K562 (cell line): Measurements from ENCODE around the gene ST6GALNAC3. TPM values are rescaled to one million over a fixed set of nuclear protein-coding genes. Genes with fewer than 3 reads are reported as not detected.

Experiments
- ATAC-seq: fragments of 200-7000 bp; cut with Tn5 transposase; 3 replicates; pipeline ENCODE4 v1.9.1; 2020; ENCODE audit warnings: moderate library complexity
- BruUV-seq: library from RNA; stranded (reverse); fragments of 400-500 nt; replicated peaks from 2 replicates; lab custom pipeline; 2021; lab: Mats Ljungman, UMichigan
- CTCF ChIA-PET: fragments of 300-600 bp; formaldehyde crosslinking; extraction: SDS; loops from one replicate; lab custom pipeline; 2021; ENCODE audit warnings: low intra/inter-chr PET ratio; lab: Yijun Ruan, JAX
- POLR2A ChIA-PET: fragments of 300-600, 350-650 bp; sonication (Branson Sonifier 250); formaldehyde crosslinking; extraction: SDS; loops from one replicate; lab custom pipeline; 2021; ENCODE audit warnings: antibody characterized with exemption, inconsistent platforms; lab: Yijun Ruan, JAX
- DNase-seq, 4 experiments: peaks; one replicate each; pipeline versions ENCODE4 v3.0.0 to v3.0.0-alpha.2; 2011 to 2018; ENCODE audit warnings: low spot score in 3 of 4, mixed read lengths in 3 of 4; ENCODE audit errors: extremely low read depth in 1 of 4
- FAIRE-seq: peaks from 2 replicates; lab custom pipeline; 2011; peaks lifted over from hg19 to GRCh38; lab: Jason Lieb, UNC
- H2AFZ ChIP-seq: 2 replicates; pipeline ENCODE4 v1.6.0; 2011; ENCODE audit warnings: low read depth, low read length, control low read depth, inconsistent platforms
- H3K27ac ChIP-seq: fragments of 200-600 bp; 3 replicates; pipeline ENCODE4 v1.8.0; 2011; ENCODE audit warnings: low read depth, mild to moderate bottlenecking, control low read depth, inconsistent platforms, low read length, moderate library complexity, mixed read lengths; ENCODE audit errors: extremely low read depth
- H3K27me3 ChIP-seq, 2 experiments: fragments of 300-600 bp in 1 of 2; 2 replicates in 1 of 2; 3 replicates in 1 of 2; pipeline versions ENCODE4 v1.6.0 to v1.8.0; 2011; ENCODE audit warnings: inconsistent platforms in 2 of 2, low read length in 2 of 2, mild to moderate bottlenecking in 1 of 2, mixed read lengths in 1 of 2, moderate library complexity in 1 of 2; ENCODE audit not compliant: control insufficient read depth in 2 of 2, insufficient read depth in 2 of 2
- H3K36me3 ChIP-seq: fragments of 300-600 bp; 3 replicates; pipeline ENCODE4 v1.8.0; 2011; ENCODE audit warnings: mild to moderate bottlenecking, low read length, inconsistent platforms; ENCODE audit not compliant: control insufficient read depth, insufficient read depth
- H3K4me1 ChIP-seq, 2 experiments: fragments of 200-600 bp in 1 of 2; replicated peaks in 1 of 2; 2 replicates in 1 of 2; 3 replicates in 1 of 2; pipeline versions ENCODE4 v1.5.1 to v1.8.0; 2011; ENCODE audit warnings: inconsistent platforms in 2 of 2, low read length in 2 of 2, mild to moderate bottlenecking in 1 of 2, mixed read lengths in 1 of 2, moderate library complexity in 1 of 2; ENCODE audit not compliant: control insufficient read depth in 2 of 2, insufficient read depth in 2 of 2
- H3K4me2 ChIP-seq: 2 replicates; pipeline ENCODE4 v1.6.1; 2011; ENCODE audit warnings: low read length, control low read depth, inconsistent platforms, mixed read lengths; ENCODE audit not compliant: insufficient read depth
- H3K4me3 ChIP-seq: fragments of 200-600 bp; sonication (generic), shearing (Covaris generic); 2 replicates; pipeline ENCODE4 v1.5.1; 2016; ENCODE audit warnings: control low read depth, inconsistent platforms
- H3K79me2 ChIP-seq: fragments of 200-600 bp; 3 replicates; pipeline ENCODE4 v1.8.0; 2011; ENCODE audit warnings: low read length, inconsistent platforms; ENCODE audit not compliant: control insufficient read depth, insufficient read depth
- H3K9ac ChIP-seq, 2 experiments: 2 replicates each; pipeline versions ENCODE4 v1.6.0 to v1.6.1; 2011; ENCODE audit warnings: low read depth in 2 of 2, low read length in 2 of 2, control low read depth in 1 of 2, inconsistent platforms in 1 of 2, mild to moderate bottlenecking in 1 of 2, mixed read lengths in 1 of 2; ENCODE audit not compliant: insufficient read depth in 1 of 2
- H3K9me1 ChIP-seq: one replicate; pipeline ENCODE4 v1.6.0; 2011; ENCODE audit warnings: inconsistent platforms, mild to moderate bottlenecking, low read length, moderate library complexity; ENCODE audit not compliant: control insufficient read depth, insufficient read depth
- H3K9me3 ChIP-seq: replicated peaks from 2 replicates; pipeline ENCODE4 v1.5.1; 2011; ENCODE audit warnings: low read depth, low read length, inconsistent platforms; ENCODE audit not compliant: control insufficient read depth, insufficient read depth
- H4K20me1 ChIP-seq: replicated peaks from 2 replicates; pipeline ENCODE4 v1.6.1; 2011; ENCODE audit warnings: low read length, inconsistent platforms, mixed read lengths; ENCODE audit not compliant: control insufficient read depth, insufficient read depth
- CBFA2T2 ChIP-seq: fragments of 450-650 bp; conservative IDR thresholded peaks from 2 replicates; pipeline ENCODE4 v1.6.1; 2017; ENCODE audit warnings: mild to moderate bottlenecking
- CHD1 ChIP-seq: fragments of 200-600 bp; sonication (generic); IDR thresholded peaks from one replicate; pipeline ENCODE4 v1.6.1; 2012; ENCODE audit warnings: mild to moderate bottlenecking, moderate library complexity, low read length, inconsistent platforms
- THRA ChIP-seq: fragments of 450-650 bp; IDR thresholded peaks from 2 replicates; pipeline ENCODE4 v1.6.1; 2017; ENCODE audit warnings: mild to moderate bottlenecking, moderate library complexity
- ZNF316 ChIP-seq: fragments of 450-650 bp; IDR thresholded peaks from 2 replicates; pipeline ENCODE4 v1.6.1; 2016
- WGBS: fragments of 100-300 bp; shearing (Covaris generic); methylation state at CpG from one replicate; pipeline ENCODE4 v1.1.6; 2016; ENCODE audit warnings: low coverage, mixed read lengths; ENCODE audit not compliant: insufficient coverage; ENCODE audit errors: missing lambda C conversion rate; 5-methylcytosine and 5-hydroxymethylcytosine counted together
- in situ Hi-C: fragments of 300-500 bp; cut with MboI; formaldehyde crosslinking; loops from 4 replicates; pipeline ENCODE4 v1.15.0; 2018; ENCODE audit warnings: inconsistent platforms, mixed read lengths
- intact Hi-C: fragments of 100-400 bp; cut with micrococcal nuclease; formaldehyde crosslinking; loops from 2 replicates; pipeline ENCODE4 v1.14.2; 2022
- polyA plus RNA-seq, 8 experiments: library from polyadenylated mRNA; depleted of rRNA in 4 of 8; stranded (reverse) in 5 of 8; unstranded in 3 of 8; fragments of >200 nt; fragmentation: Nextera tagmentation in 2 of 8; fragmentation: Illumina TruSeq in 1 of 8; extraction: Ambion mirVana in 2 of 8; extraction: Trizol in 1 of 8; gene quantifications; 2 replicates each; pipeline versions ENCODE4 v1.2.1 to v1.2.3, GENCODE V29; 2011 to 2014; ENCODE audit warnings: inconsistent platforms in 1 of 8, missing spikeins in 1 of 8
- total RNA-seq, 7 experiments: library from RNA; depleted of rRNA in 6 of 7; stranded (reverse); fragments of >200 nt in 6 of 7; fragmentation: Illumina TruSeq in 2 of 7; extraction: Trizol in 2 of 7; gene quantifications; 2 replicates each; pipeline versions ENCODE4 v1.2.1 to v1.2.3, GENCODE V29; 2011 to 2021; ENCODE audit warnings: low replicate concordance in 1 of 7
- TF ChIP-seq, protein P1 (sequence below): sonication (generic); formaldehyde crosslinking; IDR thresholded peaks from 2 replicates; pipeline ENCODE4 v1.8.0; 2022; ENCODE audit warnings: mild to moderate bottlenecking, missing genetic modification reagents, borderline replicate concordance

Gene ST6GALNAC3
- total and polyA plus RNA-seq, 9 of the 15 experiments (the other 6 are each of a cell fraction or from before 2014, with no cell fraction given) = 0.04 to 0.29 (median 0.18) TPM; not detected in 6

DNA sequence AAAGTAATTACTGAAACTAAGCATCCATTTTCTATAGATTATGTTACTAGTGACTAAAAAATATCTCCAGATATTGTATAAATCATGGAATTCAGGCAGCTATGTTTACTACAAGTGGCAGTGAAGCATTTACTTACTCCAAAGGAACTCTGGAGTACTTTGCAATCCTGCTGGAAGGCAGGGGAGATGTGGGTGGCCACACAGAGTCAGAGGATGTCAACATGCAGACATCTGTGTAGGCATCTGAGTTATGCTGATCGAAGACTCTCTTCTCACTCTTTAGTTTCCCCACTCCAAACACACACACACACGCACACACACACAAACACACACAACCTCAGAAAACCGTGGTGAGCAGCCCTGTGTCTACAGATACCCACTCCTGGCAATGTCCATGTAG is 112.9 kb downstream of the ST6GALNAC3 start:
- Histone ChIP-seq H3K9me3 (no peaks in the 10 kb centered on the region), H3K4me3 (no peak overlapping the region), H3K4me1 (no peaks in the 10 kb centered on the region), H3K9me1 (no peaks in the 10 kb centered on the region), H3K27ac (no peak overlapping the region), H4K20me1 (no peaks in the 10 kb centered on the region), H3K9ac (no peak overlapping the region), H2AFZ (no peak overlapping the region), H3K4me2 (no peak overlapping the region), H3K27me3 (no peaks in the 10 kb centered on the region), H3K36me3 (no peaks in the 10 kb centered on the region), H3K79me2 (no peaks in the 10 kb centered on the region)
- TF ChIP-seq, protein P1, sequence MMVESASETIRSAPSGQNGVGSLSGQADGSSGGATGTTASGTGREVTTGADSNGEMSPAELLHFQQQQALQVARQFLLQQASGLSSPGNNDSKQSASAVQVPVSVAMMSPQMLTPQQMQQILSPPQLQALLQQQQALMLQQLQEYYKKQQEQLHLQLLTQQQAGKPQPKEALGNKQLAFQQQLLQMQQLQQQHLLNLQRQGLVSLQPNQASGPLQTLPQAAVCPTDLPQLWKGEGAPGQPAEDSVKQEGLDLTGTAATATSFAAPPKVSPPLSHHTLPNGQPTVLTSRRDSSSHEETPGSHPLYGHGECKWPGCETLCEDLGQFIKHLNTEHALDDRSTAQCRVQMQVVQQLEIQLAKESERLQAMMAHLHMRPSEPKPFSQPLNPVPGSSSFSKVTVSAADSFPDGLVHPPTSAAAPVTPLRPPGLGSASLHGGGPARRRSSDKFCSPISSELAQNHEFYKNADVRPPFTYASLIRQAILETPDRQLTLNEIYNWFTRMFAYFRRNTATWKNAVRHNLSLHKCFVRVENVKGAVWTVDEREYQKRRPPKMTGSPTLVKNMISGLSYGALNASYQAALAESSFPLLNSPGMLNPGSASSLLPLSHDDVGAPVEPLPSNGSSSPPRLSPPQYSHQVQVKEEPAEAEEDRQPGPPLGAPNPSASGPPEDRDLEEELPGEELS = no peak
- TF ChIP-seq CHD1 (no peak), ZNF316 (no peak), THRA (no peak), CBFA2T2 (no peak)
- in situ Hi-C loops (no loop called here), intact Hi-C loops (no loop called here)
- no TSS peak for BruUV-seq
- DNase-seq = no peak
- no peak for FAIRE-seq
- ATAC-seq = no peak
- WGBS = 0% methylated on average over 3 of the region's 3 CpGs
- ChIA-PET CTCF (no interaction called here), POLR2A (no interaction called here)
